NT2/D1 (cell line): ENCODE data around the gene B3GALT6.

Source experiments
- DNase-seq: peaks from one replicate; pipeline ENCODE4 v3.0.0-alpha.2; 2011; ENCODE audit warnings: low read depth, low spot score
- H3K27me3 ChIP-seq: 2 replicates; pipeline ENCODE4 v1.6.0; 2011; ENCODE audit warnings: mild to moderate bottlenecking; ENCODE audit not compliant: insufficient read length, insufficient read depth
- H3K36me3 ChIP-seq: 2 replicates; pipeline ENCODE4 v1.6.1; 2011; ENCODE audit warnings: mild to moderate bottlenecking, low read length, mixed read lengths; ENCODE audit not compliant: insufficient read depth, insufficient read length
- H3K4me1 ChIP-seq: 2 replicates; pipeline ENCODE4 v1.5.1; 2011; ENCODE audit not compliant: insufficient read depth, insufficient read length
- H3K4me3 ChIP-seq: 2 replicates; pipeline ENCODE4 v1.5.1; 2011; ENCODE audit warnings: low read depth; ENCODE audit not compliant: insufficient read length
- H3K9ac ChIP-seq: 2 replicates; pipeline ENCODE4 v1.6.0; 2011; ENCODE audit warnings: low read depth; ENCODE audit not compliant: insufficient read length
- H3K9me3 ChIP-seq: 2 replicates; pipeline ENCODE4 v1.5.1; 2011; ENCODE audit warnings: mild to moderate bottlenecking, low read length; ENCODE audit not compliant: insufficient read depth
- SUZ12 ChIP-seq: IDR thresholded peaks from 2 replicates; pipeline ENCODE4 v1.6.1; 2011; ENCODE audit not compliant: insufficient read length, insufficient read depth; ENCODE audit errors: extremely low read depth
- YY1 ChIP-seq: IDR thresholded peaks from 2 replicates; pipeline ENCODE4 v1.6.1; 2011; ENCODE audit not compliant: insufficient read length, insufficient read depth
- ZNF274 ChIP-seq: IDR thresholded peaks from 2 replicates; pipeline ENCODE4 v1.6.1; 2011; ENCODE audit warnings: mild to moderate bottlenecking, low read depth, low read length

Gene B3GALT6

GRCh38 chr1:1232208-1232795 lies at the start of gene B3GALT6:
Gene B3GALT6 (plus strand): TSS chr1:1232237. CDS start chr1:1232279, 42 bp downstream.
- H3K4me1 ChIP-seq = peaks cover 3% of the 10 kb centered on the region
- H3K36me3 ChIP-seq = peaks cover 60% of the 10 kb centered on the region
- H3K9me3 ChIP-seq = peaks cover 8% of the 10 kb centered on the region; the same call in 1 of the 2 replicates
- H3K27me3 ChIP-seq = no peaks in the 10 kb centered on the region
- peak within 1 kb of the TSS; percentile 94 for H3K4me3 ChIP-seq
- TF ChIP-seq SUZ12 (no peak), YY1 (no peak), ZNF274 (no peak)
- peak within 1 kb of the TSS; percentile 99 for H3K9ac ChIP-seq
- DNase-seq = no peak

GRCh38 chr1:1182491-1183220 lies 49.4 kb upstream of the B3GALT6 start:
- TF ChIP-seq ZNF274 (no peak), YY1 (no peak), SUZ12 (no peak)
- Histone ChIP-seq H3K27me3 (no peaks in the 10 kb centered on the region), H3K4me1 (peaks cover 5% of the 10 kb centered on the region)

GRCh38 chr1:1183221-1183747 lies 48.8 kb upstream of the B3GALT6 start:
- no peaks in the 10 kb centered on the region for H3K36me3 ChIP-seq
- peaks cover 2% of the 10 kb centered on the region for H3K4me1 ChIP-seq
- no peak for TF ChIP-seq SUZ12
- no peak for TF ChIP-seq ZNF274
- TF ChIP-seq YY1 = no peak
- peak overlapping the region; percentile 21 for H3K9ac ChIP-seq
- H3K4me3 ChIP-seq = no peak overlapping the region
- no peaks in the 10 kb centered on the region for H3K9me3 ChIP-seq
- no peak for DNase-seq
- no peaks in the 10 kb centered on the region for H3K27me3 ChIP-seq

More at GRCh38 chr1:1182491-1183220, 49.4 kb upstream of the B3GALT6 start:
- H3K9me3 ChIP-seq = no peaks in the 10 kb centered on the region
- no peaks in the 10 kb centered on the region for H3K36me3 ChIP-seq
- H3K4me3 ChIP-seq = no peak overlapping the region
- no peak overlapping the region for H3K9ac ChIP-seq
- DNase-seq = no peak

- no peaks in the 10 kb centered on the region for H3K9me3 ChIP-seq
- no peak for DNase-seq
- H3K4me3 ChIP-seq = no peak overlapping the region
- no peak overlapping the region for H3K9ac ChIP-seq
- H3K4me1 ChIP-seq = peaks cover 2% of the 10 kb centered on the region
- TF ChIP-seq YY1 (no peak), ZNF274 (no peak)
- H3K27me3 ChIP-seq = no peaks in the 10 kb centered on the region
- H3K36me3 ChIP-seq = no peaks in the 10 kb centered on the region
Observed at GRCh38 chr1:1183833-1184775, 47.9 kb upstream of the B3GALT6 start.

- TF ChIP-seq YY1 (no peak), ZNF274 (no peak), SUZ12 (no peak)
Observed at GRCh38 chr1:1185101-1185765, 46.8 kb upstream of the B3GALT6 start.

GRCh38 chr1:1187938-1188337 lies 44.1 kb upstream of the B3GALT6 start:
- no peak for DNase-seq
- Histone ChIP-seq H3K9me3 (peaks cover 12% of the 10 kb centered on the region; the same call in 1 of the 2 replicates), H3K4me1 (no peaks in the 10 kb centered on the region), H3K36me3 (no peaks in the 10 kb centered on the region), H3K9ac (no peak overlapping the region), H3K4me3 (no peak overlapping the region), H3K27me3 (no peaks in the 10 kb centered on the region)
- TF ChIP-seq SUZ12 (no peak), YY1 (no peak), ZNF274 (no peak)

More at GRCh38 chr1:1185101-1185765, 46.8 kb upstream of the B3GALT6 start:
- peak overlapping the region; percentile 32 for H3K9ac ChIP-seq
- no peak for DNase-seq
- no peaks in the 10 kb centered on the region for H3K36me3 ChIP-seq
- no peak overlapping the region for H3K4me3 ChIP-seq
- peaks cover 2% of the 10 kb centered on the region for H3K4me1 ChIP-seq
- H3K27me3 ChIP-seq = no peaks in the 10 kb centered on the region
- no peaks in the 10 kb centered on the region for H3K9me3 ChIP-seq
